Panc1 (cell line): Measurements from ENCODE around the gene LIMCH1. TPM values are rescaled to one million over a fixed set of nuclear protein-coding genes. Genes with fewer than 3 reads are reported as not detected.

Experiments used
- ATAC-seq: fragments of 200-7000 bp; cut with Tn5 transposase; 2 replicates; pipeline ENCODE4 v1.9.1; 2020; ENCODE audit warnings: mild to moderate bottlenecking, moderate library complexity
- BruUV-seq: library from RNA; stranded (reverse); fragments of 400-500 nt; replicated peaks from 2 replicates; lab custom pipeline; 2021; lab: Mats Ljungman, UMichigan
- CTCF ChIA-PET: fragments of 300-600 bp; sonication (Branson Sonifier 250); formaldehyde crosslinking; loops from one replicate; lab custom pipeline; 2022; ENCODE audit warnings: antibody characterized with exemption; lab: Charles Lee
- POLR2A ChIA-PET: fragments of 300-600 bp; sonication (Branson Sonifier 250); formaldehyde crosslinking; loops from one replicate; lab custom pipeline; 2022; ENCODE audit warnings: antibody characterized with exemption; lab: Charles Lee
- DNase-seq: peaks from one replicate; pipeline ENCODE4 v3.0.0-alpha.2; 2010; ENCODE audit warnings: low read depth, low spot score
- H3K27ac ChIP-seq: 2 replicates; pipeline ENCODE4 v1.5.1; 2011; ENCODE audit warnings: mild to moderate bottlenecking, low read length, inconsistent platforms
- H3K27me3 ChIP-seq: fragments of 200-500 bp; sonication (Bioruptor generic); 2 replicates; pipeline ENCODE4 v1.6.0; 2014; ENCODE audit warnings: low read length, inconsistent platforms; ENCODE audit not compliant: control insufficient read depth, insufficient read depth
- H3K36me3 ChIP-seq: fragments of 200-500 bp; sonication (Bioruptor generic); 2 replicates; pipeline ENCODE4 v1.5.1; 2014; ENCODE audit warnings: inconsistent platforms, mild to moderate bottlenecking, low read length, moderate library complexity; ENCODE audit not compliant: control insufficient read depth, insufficient read depth
- H3K4me1 ChIP-seq: 2 replicates; pipeline ENCODE4 v1.5.1; 2011; ENCODE audit warnings: inconsistent platforms, mild to moderate bottlenecking, low read length, moderate library complexity; ENCODE audit not compliant: control insufficient read depth, insufficient read depth
- H3K4me3 ChIP-seq, 2 experiments: 2 replicates each; pipeline ENCODE4 v1.5.1; 2011 to 2012; ENCODE audit warnings: low read depth in 2 of 2, low read length in 2 of 2, mild to moderate bottlenecking in 2 of 2, inconsistent platforms in 1 of 2, moderate library complexity in 1 of 2
- H3K9me3 ChIP-seq: fragments of 200-500 bp; sonication (Bioruptor generic); 2 replicates; pipeline ENCODE4 v1.5.1; 2014; ENCODE audit warnings: low read depth, mild to moderate bottlenecking, inconsistent platforms, low read length, moderate library complexity; ENCODE audit not compliant: control insufficient read depth, insufficient read depth
- POLR2AphosphoS5 ChIP-seq: IDR thresholded peaks from 2 replicates; pipeline ENCODE4 v1.6.1; 2012; ENCODE audit warnings: mild to moderate bottlenecking, low read depth, low read length, moderate library complexity
- SIN3A ChIP-seq: IDR thresholded peaks from 2 replicates; pipeline ENCODE4 v1.6.1; 2012; ENCODE audit warnings: low read depth, mild to moderate bottlenecking, low read length, moderate library complexity, borderline replicate concordance; ENCODE audit not compliant: insufficient read depth
- TCF7L2 ChIP-seq: IDR thresholded peaks from 2 replicates; pipeline ENCODE4 v1.6.1; 2011; ENCODE audit warnings: mild to moderate bottlenecking, low read depth, low read length, inconsistent platforms
- in situ Hi-C: cut with HindIII; loops from 2 replicates; pipeline ENCODE4 v1.10.0; 2016; ENCODE audit warnings: low sequenced_read_pairs, low pct_unique_long_range_greater_than_20kb
- intact Hi-C: fragments of 100-400 bp; cut with micrococcal nuclease; formaldehyde crosslinking; loops from one replicate; pipeline ENCODE4 v1.10.0; 2022; ENCODE audit not compliant: unreplicated experiment
- total RNA-seq: library from RNA; stranded (reverse); gene quantifications from one replicate; pipeline ENCODE4 v1.2.1, GENCODE V29; 2021; ENCODE audit not compliant: unreplicated experiment
- TF ChIP-seq, protein P1 (sequence below), 2 experiments: IDR thresholded peaks; 2 replicates each; pipeline ENCODE4 v1.6.1; 2011 to 2012; ENCODE audit warnings: low read depth in 2 of 2, control low read depth in 1 of 2, low read length in 1 of 2, mild to moderate bottlenecking in 1 of 2, moderate library complexity in 1 of 2; ENCODE audit not compliant: insufficient read depth in 1 of 2
- TF ChIP-seq, protein P2 (sequence below): fragments of 450-650 bp; IDR thresholded peaks from 2 replicates; pipeline ENCODE4 v1.5.1; 2017; ENCODE audit warnings: mild to moderate bottlenecking

The LIMCH1 gene
- total RNA-seq, 1 experiment from 2014 or later = 3.3 TPM

DNA sequence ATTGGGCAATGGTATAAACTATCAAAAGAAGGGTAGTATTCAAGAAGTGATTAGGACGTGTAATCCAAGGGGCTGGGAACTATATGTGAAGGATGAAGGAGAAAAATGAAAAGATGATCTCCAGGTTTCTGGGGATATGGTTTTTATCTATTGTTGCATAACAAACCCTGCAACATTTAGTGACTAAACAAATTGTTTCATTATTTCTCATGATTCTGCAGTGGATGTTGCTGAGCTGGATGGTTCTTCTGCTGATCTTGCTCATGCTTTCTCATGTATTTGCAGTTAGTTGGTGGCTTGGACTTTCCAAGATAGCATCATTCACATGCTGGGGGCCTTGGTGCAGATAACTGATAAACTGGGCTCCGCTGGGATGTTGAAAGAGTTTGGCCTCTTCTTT, 181.5 kb downstream of the LIMCH1 start:
- Histone ChIP-seq H3K36me3 (no peaks in the 10 kb centered on the region), H3K27ac (no peak overlapping the region), H3K27me3 (peaks cover 2% of the 10 kb centered on the region), H3K4me3 (no peak overlapping the region), H3K9me3 (no peaks in the 10 kb centered on the region), H3K4me1 (no peaks in the 10 kb centered on the region)
- BruUV-seq = no TSS peak
- ChIA-PET POLR2A (no interaction called here), CTCF (no interaction called here)
- TF ChIP-seq TCF7L2 = no peak
- TF ChIP-seq, protein P1, sequence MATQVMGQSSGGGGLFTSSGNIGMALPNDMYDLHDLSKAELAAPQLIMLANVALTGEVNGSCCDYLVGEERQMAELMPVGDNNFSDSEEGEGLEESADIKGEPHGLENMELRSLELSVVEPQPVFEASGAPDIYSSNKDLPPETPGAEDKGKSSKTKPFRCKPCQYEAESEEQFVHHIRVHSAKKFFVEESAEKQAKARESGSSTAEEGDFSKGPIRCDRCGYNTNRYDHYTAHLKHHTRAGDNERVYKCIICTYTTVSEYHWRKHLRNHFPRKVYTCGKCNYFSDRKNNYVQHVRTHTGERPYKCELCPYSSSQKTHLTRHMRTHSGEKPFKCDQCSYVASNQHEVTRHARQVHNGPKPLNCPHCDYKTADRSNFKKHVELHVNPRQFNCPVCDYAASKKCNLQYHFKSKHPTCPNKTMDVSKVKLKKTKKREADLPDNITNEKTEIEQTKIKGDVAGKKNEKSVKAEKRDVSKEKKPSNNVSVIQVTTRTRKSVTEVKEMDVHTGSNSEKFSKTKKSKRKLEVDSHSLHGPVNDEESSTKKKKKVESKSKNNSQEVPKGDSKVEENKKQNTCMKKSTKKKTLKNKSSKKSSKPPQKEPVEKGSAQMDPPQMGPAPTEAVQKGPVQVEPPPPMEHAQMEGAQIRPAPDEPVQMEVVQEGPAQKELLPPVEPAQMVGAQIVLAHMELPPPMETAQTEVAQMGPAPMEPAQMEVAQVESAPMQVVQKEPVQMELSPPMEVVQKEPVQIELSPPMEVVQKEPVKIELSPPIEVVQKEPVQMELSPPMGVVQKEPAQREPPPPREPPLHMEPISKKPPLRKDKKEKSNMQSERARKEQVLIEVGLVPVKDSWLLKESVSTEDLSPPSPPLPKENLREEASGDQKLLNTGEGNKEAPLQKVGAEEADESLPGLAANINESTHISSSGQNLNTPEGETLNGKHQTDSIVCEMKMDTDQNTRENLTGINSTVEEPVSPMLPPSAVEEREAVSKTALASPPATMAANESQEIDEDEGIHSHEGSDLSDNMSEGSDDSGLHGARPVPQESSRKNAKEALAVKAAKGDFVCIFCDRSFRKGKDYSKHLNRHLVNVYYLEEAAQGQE (IDR thresholded peaks at IDR 0.05; ENCODE audit: insufficient read depth in 1 of 2, low read depth in 2 of 2, low read length in 1 of 2) = no peak
- TF ChIP-seq POLR2AphosphoS5 = no peak
- no peak for TF ChIP-seq SIN3A
- TF ChIP-seq, protein P2, sequence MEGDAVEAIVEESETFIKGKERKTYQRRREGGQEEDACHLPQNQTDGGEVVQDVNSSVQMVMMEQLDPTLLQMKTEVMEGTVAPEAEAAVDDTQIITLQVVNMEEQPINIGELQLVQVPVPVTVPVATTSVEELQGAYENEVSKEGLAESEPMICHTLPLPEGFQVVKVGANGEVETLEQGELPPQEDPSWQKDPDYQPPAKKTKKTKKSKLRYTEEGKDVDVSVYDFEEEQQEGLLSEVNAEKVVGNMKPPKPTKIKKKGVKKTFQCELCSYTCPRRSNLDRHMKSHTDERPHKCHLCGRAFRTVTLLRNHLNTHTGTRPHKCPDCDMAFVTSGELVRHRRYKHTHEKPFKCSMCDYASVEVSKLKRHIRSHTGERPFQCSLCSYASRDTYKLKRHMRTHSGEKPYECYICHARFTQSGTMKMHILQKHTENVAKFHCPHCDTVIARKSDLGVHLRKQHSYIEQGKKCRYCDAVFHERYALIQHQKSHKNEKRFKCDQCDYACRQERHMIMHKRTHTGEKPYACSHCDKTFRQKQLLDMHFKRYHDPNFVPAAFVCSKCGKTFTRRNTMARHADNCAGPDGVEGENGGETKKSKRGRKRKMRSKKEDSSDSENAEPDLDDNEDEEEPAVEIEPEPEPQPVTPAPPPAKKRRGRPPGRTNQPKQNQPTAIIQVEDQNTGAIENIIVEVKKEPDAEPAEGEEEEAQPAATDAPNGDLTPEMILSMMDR = no peak
- intact Hi-C loops (no loop called here), in situ Hi-C loops (no loop called here)
- ATAC-seq = no peak
- no peak for DNase-seq

DNA sequence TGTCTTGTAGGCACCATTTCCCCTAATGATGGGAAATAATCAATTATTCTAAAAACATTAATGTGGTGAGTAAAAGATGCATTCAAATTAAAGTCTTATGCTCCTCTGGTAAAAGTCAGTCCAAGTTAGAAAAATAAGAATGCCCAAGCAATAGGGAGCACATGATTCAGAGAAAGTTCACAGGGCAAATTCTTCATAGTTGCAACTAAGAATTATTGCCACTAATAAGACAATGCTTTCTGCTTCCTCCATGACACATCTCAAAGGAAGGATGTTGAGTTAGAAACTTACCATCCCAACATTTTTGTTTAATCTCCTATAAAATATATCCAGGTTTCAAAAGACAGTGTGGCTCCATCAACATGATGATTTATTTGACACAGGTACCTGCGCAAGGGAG, 184.2 kb downstream of the LIMCH1 start:
- no peaks in the 10 kb centered on the region for H3K27me3 ChIP-seq
- no peak overlapping the region for H3K4me3 ChIP-seq
- H3K4me1 ChIP-seq = no peaks in the 10 kb centered on the region
- no peaks in the 10 kb centered on the region for H3K9me3 ChIP-seq
- in situ Hi-C loops (no loop called here), intact Hi-C loops (no loop called here)
- BruUV-seq = no TSS peak
- H3K27ac ChIP-seq = no peak overlapping the region
- DNase-seq (no peak), ATAC-seq (no peak)
- TF ChIP-seq, protein P1 (IDR thresholded peaks at IDR 0.05; ENCODE audit: insufficient read depth in 1 of 2, low read depth in 2 of 2, low read length in 1 of 2) = no peak
- no peak for TF ChIP-seq POLR2AphosphoS5
- no peak for TF ChIP-seq SIN3A
- TF ChIP-seq, protein P2 = no peak
- no peak for TF ChIP-seq TCF7L2
- H3K36me3 ChIP-seq = no peaks in the 10 kb centered on the region
- POLR2A ChIA-PET = no interaction called here
- CTCF ChIA-PET = no interaction called here
